ENCODE data around the gene IVD. TPM values are rescaled to one million over a fixed set of nuclear protein-coding genes. Genes with fewer than 3 reads are reported as not detected.
A peak's percentile ranks its signal among the peaks of the same experiment; 100 is the strongest.

IVD gene
- total RNA-seq, 1 donor from 2014 or later, result 115 TPM

GRCh38 chr15:40418126-40418525 is 12.5 kb downstream of the IVD start:
- Histone ChIP-seq H3K27ac (no peak overlapping the region), H3K9me3 (no peaks in the 10 kb centered on the region), H3K4me3 (no peak overlapping the region), H3K36me3 (peaks cover 53% of the 10 kb centered on the region), H3K4me1 (peaks cover 20% of the 10 kb centered on the region), H3K27me3 (no peaks in the 10 kb centered on the region)
- no peak for DNase-seq
- intact Hi-C loops (cut with DNase I), result no loop called here
- no peak for ATAC-seq
- TF ChIP-seq, protein P1, sequence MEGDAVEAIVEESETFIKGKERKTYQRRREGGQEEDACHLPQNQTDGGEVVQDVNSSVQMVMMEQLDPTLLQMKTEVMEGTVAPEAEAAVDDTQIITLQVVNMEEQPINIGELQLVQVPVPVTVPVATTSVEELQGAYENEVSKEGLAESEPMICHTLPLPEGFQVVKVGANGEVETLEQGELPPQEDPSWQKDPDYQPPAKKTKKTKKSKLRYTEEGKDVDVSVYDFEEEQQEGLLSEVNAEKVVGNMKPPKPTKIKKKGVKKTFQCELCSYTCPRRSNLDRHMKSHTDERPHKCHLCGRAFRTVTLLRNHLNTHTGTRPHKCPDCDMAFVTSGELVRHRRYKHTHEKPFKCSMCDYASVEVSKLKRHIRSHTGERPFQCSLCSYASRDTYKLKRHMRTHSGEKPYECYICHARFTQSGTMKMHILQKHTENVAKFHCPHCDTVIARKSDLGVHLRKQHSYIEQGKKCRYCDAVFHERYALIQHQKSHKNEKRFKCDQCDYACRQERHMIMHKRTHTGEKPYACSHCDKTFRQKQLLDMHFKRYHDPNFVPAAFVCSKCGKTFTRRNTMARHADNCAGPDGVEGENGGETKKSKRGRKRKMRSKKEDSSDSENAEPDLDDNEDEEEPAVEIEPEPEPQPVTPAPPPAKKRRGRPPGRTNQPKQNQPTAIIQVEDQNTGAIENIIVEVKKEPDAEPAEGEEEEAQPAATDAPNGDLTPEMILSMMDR (IDR thresholded peaks at IDR 0.05), result no peak

GRCh38 chr15:40420071-40420713 is 14.6 kb downstream of the IVD start:
- peaks cover 32% of the 10 kb centered on the region for H3K36me3 ChIP-seq
- no peaks in the 10 kb centered on the region for H3K9me3 ChIP-seq
- peaks cover 20% of the 10 kb centered on the region for H3K4me1 ChIP-seq
- no peak overlapping the region for H3K4me3 ChIP-seq
- H3K27me3 ChIP-seq, result no peaks in the 10 kb centered on the region
- intact Hi-C loops (cut with DNase I), result loop anchor here (5.0 to 10.0 kb wide), 2 partner anchors 55 to 143 kb away; no protein-coding TSS in a partner anchor
- ATAC-seq, result no peak
- TF ChIP-seq, protein P1 (IDR thresholded peaks at IDR 0.05), result no peak
- peak overlapping the region; percentile 17 for H3K27ac ChIP-seq
- no peak for DNase-seq

DNA sequence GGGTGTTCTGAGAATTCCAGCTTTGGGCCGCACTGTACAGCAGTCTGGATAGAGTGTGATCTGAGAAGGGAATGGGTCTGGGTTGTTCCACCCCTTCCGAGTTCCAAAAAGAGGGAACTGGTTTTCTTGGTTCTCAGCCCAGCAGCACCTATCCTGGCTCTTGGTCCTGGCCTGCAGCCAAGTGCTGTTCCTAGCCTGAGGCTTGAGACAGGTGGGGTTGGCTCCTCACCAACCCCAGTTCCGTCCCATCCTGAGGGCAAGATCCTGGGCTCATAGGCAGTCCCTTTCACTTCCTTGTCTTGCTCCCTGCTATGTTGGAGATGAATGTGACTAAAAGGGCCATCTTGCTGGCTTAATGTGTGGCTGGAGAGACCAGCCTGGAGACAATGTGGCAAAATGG is 15.2 kb downstream of the IVD start:
- peaks cover 20% of the 10 kb centered on the region for H3K4me1 ChIP-seq
- H3K27me3 ChIP-seq, result no peaks in the 10 kb centered on the region
- ATAC-seq, result peak; percentile 65
- H3K27ac ChIP-seq, result peak overlapping the region; percentile 17
- no peak overlapping the region for H3K4me3 ChIP-seq
- intact Hi-C loops (cut with DNase I), result loop anchor here (5.0 to 10.0 kb wide), 2 partner anchors 56 to 143 kb away; no protein-coding TSS in a partner anchor
- DNase-seq, result peak; percentile 90
- H3K9me3 ChIP-seq, result no peaks in the 10 kb centered on the region
- TF ChIP-seq, protein P1 (IDR thresholded peaks at IDR 0.05), result no peak
- H3K36me3 ChIP-seq, result peaks cover 26% of the 10 kb centered on the region

DNA sequence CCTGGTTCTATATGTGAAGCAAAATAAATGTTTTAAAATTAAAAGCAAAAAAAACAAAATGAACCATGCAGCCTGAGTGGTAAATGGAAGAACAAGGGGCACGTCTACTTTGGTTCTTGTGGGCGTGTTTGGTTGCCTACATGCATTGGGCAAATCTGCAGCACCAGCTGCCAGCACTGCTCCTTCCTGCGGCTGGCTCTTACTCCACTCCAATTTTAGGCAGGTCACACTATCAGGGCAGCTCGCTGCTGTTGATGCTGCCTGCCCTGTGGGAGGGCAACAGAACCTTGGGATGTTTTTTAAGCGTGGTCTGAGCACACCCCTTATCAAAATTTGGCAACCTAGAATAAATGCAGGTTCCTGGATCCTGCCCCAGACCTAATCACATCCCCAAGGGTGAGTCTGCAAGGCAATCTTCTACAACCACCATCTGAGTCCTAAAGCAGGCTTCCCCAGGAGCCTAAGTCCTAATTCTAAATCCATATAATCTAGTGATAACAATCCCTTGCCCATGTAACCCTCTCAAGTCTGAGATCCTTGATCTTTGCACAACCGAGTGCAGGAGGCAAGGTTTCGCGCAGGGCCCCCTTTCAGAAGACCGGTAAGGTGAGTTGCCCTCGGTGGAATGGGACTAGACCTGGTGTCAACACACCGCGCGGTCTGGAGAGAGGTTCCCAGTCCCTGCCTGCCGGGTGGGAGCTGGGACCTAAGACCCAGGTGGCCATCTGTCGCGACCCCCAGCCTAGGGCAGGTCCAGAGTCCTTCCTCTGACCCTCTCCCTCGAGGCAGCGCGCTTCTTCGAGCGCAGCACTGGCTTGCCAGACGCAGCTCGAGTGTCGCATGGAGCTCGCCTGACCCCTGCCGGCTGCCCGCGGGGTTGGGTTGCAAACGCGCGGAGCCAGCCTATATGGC is 15.9 kb downstream of the IVD start:
- H3K27ac ChIP-seq, result no peak overlapping the region
- H3K36me3 ChIP-seq, result peaks cover 19% of the 10 kb centered on the region
- DNase-seq (peak; percentile 92), ATAC-seq (peak; percentile 94)
- TF ChIP-seq, protein P1 (IDR thresholded peaks at IDR 0.05), result peak; percentile 94
- H3K4me3 ChIP-seq, result no peak overlapping the region
- H3K4me1 ChIP-seq, result peaks cover 20% of the 10 kb centered on the region
- intact Hi-C loops (cut with DNase I), result loop anchor here (5.0 to 10.0 kb wide), 2 partner anchors 57 to 144 kb away; no protein-coding TSS in a partner anchor
- no peaks in the 10 kb centered on the region for H3K9me3 ChIP-seq
- H3K27me3 ChIP-seq, result no peaks in the 10 kb centered on the region

GRCh38 chr15:40424483-40425115 is 19.0 kb downstream of the IVD start:
- intact Hi-C loops (cut with DNase I), result loop anchor here (5.0 to 10.0 kb wide), 2 partner anchors 60 to 147 kb away; no protein-coding TSS in a partner anchor
- Histone ChIP-seq H3K27me3 (no peaks in the 10 kb centered on the region), H3K27ac (no peak overlapping the region), H3K4me3 (no peak overlapping the region), H3K4me1 (peaks cover 20% of the 10 kb centered on the region), H3K9me3 (no peaks in the 10 kb centered on the region), H3K36me3 (no peaks in the 10 kb centered on the region)
- DNase-seq (no peak), ATAC-seq (no peak)
- TF ChIP-seq, protein P1 (IDR thresholded peaks at IDR 0.05), result no peak
